ENCODE data around the gene SIM2.

The SIM2 gene

DNA sequence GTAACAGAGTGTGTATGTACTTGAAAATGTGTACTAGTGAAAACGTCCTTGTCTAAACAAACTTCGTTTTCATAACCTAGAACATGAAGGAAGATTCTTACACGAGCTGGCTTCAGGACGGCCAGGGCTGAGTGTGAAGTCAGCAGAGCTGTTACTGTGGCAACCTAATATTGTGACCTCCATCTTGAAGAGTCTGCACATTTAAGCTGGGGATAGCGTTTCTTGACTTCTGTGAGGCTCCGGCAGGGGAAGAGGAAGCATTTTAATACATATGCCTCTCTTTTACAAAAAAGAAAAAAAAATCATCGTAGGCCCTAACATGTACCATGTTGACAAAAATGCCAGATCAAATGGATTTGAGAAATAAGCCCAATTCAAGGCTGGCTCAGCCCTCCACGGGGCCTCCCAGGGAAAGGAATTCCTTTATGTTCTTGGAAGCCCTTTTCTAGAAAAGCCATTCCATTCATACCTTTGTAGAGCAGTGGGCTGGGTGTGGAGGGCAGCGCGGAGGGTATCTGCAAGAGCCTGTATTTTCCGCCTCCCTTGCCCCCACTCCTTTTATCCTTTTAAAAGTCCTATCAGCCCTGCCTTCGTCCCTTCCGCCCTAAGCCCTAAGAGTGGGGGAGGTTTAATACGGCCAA, 51.1 kb downstream of the SIM2 start:
- Mint-ChIP-seq H3K9me3 (no peaks in the 10 kb centered on the region), H3K27me3 (peaks cover 36 to 47% of the 10 kb centered on the region in 2 donors), H3K4me1 (ENCODE audit: low read depth in 2 of 2) (peaks cover 11 to 16% of the 10 kb centered on the region in 2 donors), H3K27ac (no peak overlapping the region), H3K4me3 (no peak overlapping the region), H3K36me3 (ENCODE audit: insufficient read depth) (peaks cover 4% of the 10 kb centered on the region)
- ATAC-seq (replicated peaks) = no peak
- no peak for DNase-seq

DNA sequence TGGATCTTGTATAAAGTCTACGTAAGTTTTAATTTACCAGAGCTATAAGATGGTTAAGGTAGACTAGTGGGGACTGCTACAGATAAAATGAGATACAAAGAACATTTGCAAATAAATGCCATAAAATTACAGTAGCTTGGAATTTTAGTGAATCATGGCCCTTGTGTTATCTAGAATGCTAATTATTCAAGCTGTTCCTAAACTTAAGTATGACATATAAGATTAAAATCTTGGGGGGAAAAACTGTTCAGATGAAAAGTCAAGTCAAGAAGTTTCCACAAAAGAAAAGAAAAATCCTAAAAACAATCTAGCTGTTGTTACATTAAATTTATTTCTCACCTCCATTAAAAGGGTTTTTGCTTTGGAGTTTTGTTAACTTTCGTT, 51.7 kb downstream of the SIM2 start:
- H3K4me3 Mint-ChIP-seq = no peak overlapping the region
- no peaks in the 10 kb centered on the region for H3K9me3 Mint-ChIP-seq
- peaks cover 10 to 16% of the 10 kb centered on the region in 2 donors for H3K4me1 Mint-ChIP-seq (ENCODE audit: low read depth in 2 of 2)
- H3K36me3 Mint-ChIP-seq (ENCODE audit: insufficient read depth) = peaks cover 4% of the 10 kb centered on the region
- H3K27ac Mint-ChIP-seq = no peak overlapping the region
- peaks cover 31 to 42% of the 10 kb centered on the region in 2 donors for H3K27me3 Mint-ChIP-seq
- no peak for ATAC-seq (replicated peaks)
- no peak for DNase-seq

DNA sequence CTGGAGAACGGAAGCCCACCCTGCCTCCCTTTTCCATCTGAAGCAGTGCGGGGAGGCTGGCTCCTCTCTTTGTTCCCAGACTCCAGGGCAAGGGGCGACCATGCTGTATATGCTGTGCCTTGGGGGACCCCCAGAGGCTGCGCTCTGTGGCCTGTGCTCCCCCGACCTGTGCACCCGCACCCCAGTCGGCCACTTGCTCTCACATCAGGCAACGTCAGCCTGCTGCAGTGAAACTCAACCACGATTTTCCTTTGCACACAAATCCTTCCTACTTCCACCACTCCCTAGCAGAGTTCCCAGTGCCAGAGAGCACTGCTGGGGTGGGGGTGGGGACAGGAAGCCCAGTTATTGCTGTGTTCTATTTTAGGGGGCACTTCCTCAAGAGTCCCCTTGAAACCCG, 52.5 kb downstream of the SIM2 start:
- Mint-ChIP-seq H3K36me3 (ENCODE audit: insufficient read depth) (peaks cover 4% of the 10 kb centered on the region), H3K4me3 (no peak overlapping the region), H3K9me3 (no peaks in the 10 kb centered on the region), H3K27ac (no peak overlapping the region), H3K4me1 (ENCODE audit: low read depth in 2 of 2) (peaks cover 10 to 15% of the 10 kb centered on the region in 2 donors), H3K27me3 (peaks cover 28 to 34% of the 10 kb centered on the region in 2 donors)
- no peak for ATAC-seq (replicated peaks)
- DNase-seq = no peak

DNA sequence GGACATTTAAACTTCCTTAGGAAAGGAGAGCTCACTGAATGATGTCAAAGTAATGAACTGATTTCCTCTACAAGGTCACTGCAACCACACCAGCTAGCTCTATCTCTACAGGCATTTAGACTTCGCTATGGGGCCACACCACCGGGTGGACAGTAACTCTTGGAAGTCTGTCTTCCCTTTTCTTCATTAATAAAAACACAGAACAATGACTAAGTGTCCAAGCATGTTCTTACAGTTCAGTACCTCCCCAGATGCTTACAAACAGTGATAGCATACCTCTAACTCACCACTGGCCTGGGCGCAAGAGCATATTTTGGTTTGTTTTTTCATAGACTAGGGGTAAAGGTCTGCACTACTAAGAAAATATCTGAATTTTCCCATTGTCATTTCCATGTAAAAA, 54.6 kb downstream of the SIM2 start:
- Mint-ChIP-seq H3K27ac (no peak overlapping the region), H3K4me3 (no peak overlapping the region), H3K36me3 (ENCODE audit: insufficient read depth) (peaks cover 4% of the 10 kb centered on the region), H3K27me3 (peaks cover 15 to 18% of the 10 kb centered on the region in 2 donors), H3K4me1 (ENCODE audit: low read depth in 2 of 2) (peaks cover under 1 to 3% of the 10 kb centered on the region in 2 donors), H3K9me3 (no peaks in the 10 kb centered on the region)
- ATAC-seq (replicated peaks) (no peak), DNase-seq (no peak)

DNA sequence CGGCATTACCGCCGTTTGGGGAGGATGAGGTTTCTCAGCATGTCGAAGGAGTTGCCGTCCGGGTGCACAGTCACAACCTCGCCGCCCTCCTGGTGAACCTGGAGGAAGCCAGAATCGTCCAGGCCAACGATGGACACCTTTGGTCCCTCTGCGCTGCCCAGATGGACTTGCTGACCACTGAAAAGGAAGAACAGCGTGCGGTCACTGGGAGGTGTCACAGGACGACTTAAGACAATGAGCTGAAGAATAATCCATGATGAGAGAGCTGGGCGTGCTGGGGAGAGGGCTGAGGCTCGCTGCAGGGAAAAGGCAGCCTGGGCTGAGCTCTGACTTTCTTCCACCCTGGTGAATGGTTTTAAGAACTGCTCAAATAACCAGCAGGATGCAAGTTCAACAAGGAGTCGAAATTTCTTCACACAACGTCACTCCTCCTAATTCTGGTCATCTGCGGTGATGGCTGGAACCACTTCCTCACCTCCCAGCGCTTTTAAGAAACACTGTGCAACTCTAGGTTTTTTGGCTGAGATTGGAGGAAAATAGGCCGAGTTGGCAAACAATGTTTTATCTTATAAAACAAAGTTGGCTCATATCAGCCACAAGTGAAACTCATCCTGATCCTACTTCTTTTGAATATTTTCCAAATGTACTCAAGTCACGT, 55.5 kb downstream of the SIM2 start:
- no peaks in the 10 kb centered on the region for H3K9me3 Mint-ChIP-seq
- peaks cover 4% of the 10 kb centered on the region for H3K36me3 Mint-ChIP-seq (ENCODE audit: insufficient read depth)
- no peak overlapping the region for H3K27ac Mint-ChIP-seq
- peaks cover 7 to 10% of the 10 kb centered on the region in 2 donors for H3K27me3 Mint-ChIP-seq
- ATAC-seq (replicated peaks) = no peak
- no peak for DNase-seq
- H3K4me3 Mint-ChIP-seq = no peak overlapping the region
- no peaks in the 10 kb centered on the region for H3K4me1 Mint-ChIP-seq (ENCODE audit: low read depth in 2 of 2)

DNA sequence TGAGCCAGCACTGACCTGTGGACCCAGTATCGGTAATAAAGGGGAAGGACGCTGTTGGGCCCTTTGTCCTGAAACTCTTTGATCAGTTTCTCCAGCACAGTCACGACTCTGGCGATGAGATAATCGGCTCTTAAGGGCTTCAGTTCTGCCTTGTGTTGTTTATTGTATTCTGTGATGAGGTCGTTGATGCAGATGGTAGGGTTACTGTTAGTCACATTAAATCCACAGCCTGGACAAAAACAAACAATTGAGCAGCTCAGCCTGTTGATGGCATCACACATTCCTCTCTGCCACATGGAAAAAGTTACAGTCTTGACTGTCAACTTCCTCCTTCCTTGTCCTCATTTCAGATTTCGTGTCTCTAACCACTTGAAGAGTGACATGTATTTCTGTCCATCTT, 57.6 kb downstream of the SIM2 start:
- Mint-ChIP-seq H3K27ac (no peak overlapping the region), H3K4me3 (no peak overlapping the region), H3K27me3 (no peaks in the 10 kb centered on the region), H3K36me3 (ENCODE audit: insufficient read depth) (peaks cover 4% of the 10 kb centered on the region), H3K4me1 (ENCODE audit: low read depth in 2 of 2) (no peaks in the 10 kb centered on the region), H3K9me3 (no peaks in the 10 kb centered on the region)
- DNase-seq (no peak), ATAC-seq (replicated peaks) (no peak)

DNA sequence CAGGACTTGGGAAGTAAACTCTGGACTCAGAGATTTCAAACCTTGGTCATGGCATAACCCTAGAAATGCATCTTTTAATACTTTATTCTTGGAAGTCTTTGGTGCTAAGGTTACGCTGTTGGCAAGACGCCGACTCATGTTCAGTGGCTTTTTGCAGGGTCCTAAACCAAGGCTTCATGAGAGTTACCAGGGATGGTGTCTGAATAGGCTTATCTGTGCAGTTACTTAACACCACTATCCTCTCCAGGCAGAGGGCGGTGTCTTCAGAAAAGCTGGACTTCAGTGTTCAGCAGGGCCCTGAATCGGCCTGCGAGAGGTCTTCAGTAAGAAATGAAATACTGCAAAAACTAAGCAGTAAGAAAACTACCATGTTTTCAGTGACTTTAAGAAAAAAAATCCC, 58.3 kb downstream of the SIM2 start:
- Mint-ChIP-seq H3K27me3 (no peaks in the 10 kb centered on the region), H3K4me1 (ENCODE audit: low read depth in 2 of 2) (no peaks in the 10 kb centered on the region), H3K36me3 (ENCODE audit: insufficient read depth) (peaks cover 4% of the 10 kb centered on the region), H3K4me3 (no peak overlapping the region), H3K27ac (no peak overlapping the region), H3K9me3 (no peaks in the 10 kb centered on the region)
- ATAC-seq (replicated peaks) (no peak), DNase-seq (no peak)

DNA sequence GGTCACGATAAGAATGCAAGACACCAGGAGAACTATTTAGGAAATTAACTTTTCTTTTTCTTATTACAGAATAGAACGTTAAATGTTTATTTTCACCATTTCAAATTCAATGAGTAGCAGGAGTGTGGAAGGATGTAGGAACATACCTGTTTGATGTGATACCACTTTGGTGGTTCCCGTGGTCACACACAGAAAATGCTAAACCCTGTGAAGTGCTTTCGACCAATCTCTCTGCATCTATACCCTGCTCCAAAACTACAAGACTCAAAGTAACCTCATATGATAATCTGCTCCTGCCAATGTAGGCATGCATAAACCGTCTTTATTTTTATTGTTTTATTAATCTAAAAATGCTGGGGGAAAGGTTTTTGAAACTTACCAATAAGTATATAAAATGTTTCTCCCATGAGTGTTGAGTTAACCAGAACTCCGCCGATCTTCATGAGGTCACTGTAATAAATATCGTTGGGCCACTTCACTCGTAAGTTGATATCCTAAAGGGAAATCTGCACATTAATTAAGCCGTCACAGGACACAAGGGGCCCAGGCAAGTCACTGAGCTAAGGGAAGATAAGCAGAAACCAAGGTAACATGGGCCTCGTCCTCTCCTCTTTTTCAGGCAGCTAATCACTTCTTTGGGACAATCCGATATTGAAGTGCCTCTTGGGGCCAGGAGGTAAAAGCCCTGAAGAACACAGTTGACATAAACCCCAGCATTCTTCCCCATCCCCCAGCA, 60.6 kb downstream of the SIM2 start:
- no peak for DNase-seq
- Mint-ChIP-seq H3K27ac (no peak overlapping the region), H3K4me1 (ENCODE audit: low read depth in 2 of 2) (no peaks in the 10 kb centered on the region), H3K36me3 (ENCODE audit: insufficient read depth) (no peaks in the 10 kb centered on the region), H3K4me3 (no peak overlapping the region), H3K27me3 (no peaks in the 10 kb centered on the region), H3K9me3 (no peaks in the 10 kb centered on the region)
- no peak for ATAC-seq (replicated peaks)

DNA sequence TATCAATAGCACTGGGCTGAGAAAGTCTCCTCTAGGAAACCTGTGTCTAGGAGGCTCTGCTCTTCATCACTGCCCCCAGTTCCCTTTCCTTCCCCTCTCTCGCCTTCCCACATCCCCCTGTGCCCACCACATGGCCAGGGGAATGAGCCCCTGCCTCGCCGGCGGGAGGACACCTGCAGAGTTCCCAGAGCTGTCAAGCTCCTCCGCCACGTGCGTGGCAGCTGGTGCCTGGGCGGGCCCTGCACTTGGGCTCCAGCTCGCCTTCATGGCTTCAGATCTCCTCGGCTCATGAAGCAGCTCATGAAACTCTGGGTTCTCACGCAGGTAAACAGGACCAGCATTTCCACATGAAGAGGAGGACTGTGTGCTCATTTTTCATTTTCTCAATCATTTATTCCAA, 62.8 kb downstream of the SIM2 start:
- DNase-seq (no peak), ATAC-seq (replicated peaks) (no peak)
- Mint-ChIP-seq H3K4me1 (ENCODE audit: low read depth in 2 of 2) (no peaks in the 10 kb centered on the region), H3K27ac (no peak overlapping the region), H3K36me3 (ENCODE audit: insufficient read depth) (peaks cover 3% of the 10 kb centered on the region), H3K9me3 (no peaks in the 10 kb centered on the region), H3K27me3 (no peaks in the 10 kb centered on the region), H3K4me3 (no peak overlapping the region)

DNA sequence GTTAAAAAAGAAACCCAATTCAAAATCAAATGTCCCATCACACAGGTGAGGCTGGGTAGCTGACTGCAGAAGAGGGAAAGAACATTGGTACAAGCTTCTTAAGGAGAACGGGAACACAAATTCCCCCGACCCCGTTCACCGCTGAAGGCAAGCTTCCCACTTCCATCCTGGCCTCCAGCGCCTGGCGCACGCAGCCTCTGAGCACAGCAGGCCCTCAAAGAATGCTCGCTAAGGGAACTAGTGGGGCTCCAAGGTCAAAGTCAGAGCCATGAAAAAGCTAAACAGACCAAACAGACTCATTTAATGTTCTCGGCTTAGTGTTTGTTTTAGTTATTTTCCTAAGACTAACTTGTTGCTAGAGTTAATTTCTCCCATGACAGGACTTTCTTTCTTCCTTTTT, 63.7 kb downstream of the SIM2 start:
- no peak for ATAC-seq (replicated peaks)
- Mint-ChIP-seq H3K27me3 (no peaks in the 10 kb centered on the region), H3K36me3 (ENCODE audit: insufficient read depth) (peaks cover 3% of the 10 kb centered on the region), H3K4me1 (ENCODE audit: low read depth in 2 of 2) (no peaks in the 10 kb centered on the region), H3K9me3 (no peaks in the 10 kb centered on the region), H3K4me3 (no peak overlapping the region), H3K27ac (no peak overlapping the region)
- no peak for DNase-seq

DNA sequence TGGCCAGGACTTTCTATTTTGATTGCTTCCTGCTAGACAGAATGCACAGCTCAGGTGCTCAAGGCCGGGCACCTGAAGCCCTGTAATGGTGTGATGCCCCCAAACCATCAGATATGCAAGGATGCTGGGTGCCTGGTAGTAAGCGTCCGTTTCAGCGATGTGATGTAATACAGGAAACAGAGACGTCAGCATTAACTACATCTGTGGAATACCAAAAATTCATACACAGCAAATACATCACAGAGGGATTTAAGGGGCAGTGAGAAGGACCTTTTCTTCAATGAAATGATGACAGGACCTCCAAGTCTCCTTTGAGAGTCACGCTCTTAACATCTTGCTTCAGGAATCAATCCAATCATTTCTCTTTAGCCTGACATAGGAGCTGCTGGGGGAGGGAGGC, 64.4 kb downstream of the SIM2 start:
- Mint-ChIP-seq H3K4me1 (ENCODE audit: low read depth in 2 of 2) (no peaks in the 10 kb centered on the region), H3K4me3 (no peak overlapping the region), H3K27me3 (no peaks in the 10 kb centered on the region), H3K9me3 (no peaks in the 10 kb centered on the region), H3K36me3 (ENCODE audit: insufficient read depth) (peaks cover 3% of the 10 kb centered on the region), H3K27ac (no peak overlapping the region)
- ATAC-seq (replicated peaks) (no peak), DNase-seq (no peak)

DNA sequence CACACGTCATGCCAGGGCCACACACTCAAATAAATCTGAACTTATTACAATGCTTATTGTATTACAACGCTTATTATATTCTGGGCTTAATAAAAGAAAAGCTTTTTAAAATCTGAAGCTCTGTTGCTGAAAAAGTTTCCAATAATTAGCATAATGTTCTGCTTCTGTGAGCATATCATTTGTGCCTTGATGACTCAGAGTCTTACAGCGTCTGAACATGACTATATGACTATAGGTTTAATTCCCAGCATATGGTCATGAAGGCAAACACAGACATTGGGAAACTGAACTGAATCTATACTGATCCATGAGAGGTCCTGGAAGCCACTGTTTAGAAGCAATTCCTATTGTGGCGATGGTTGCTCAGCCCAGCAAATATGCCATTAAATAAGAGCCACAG, 66.3 kb downstream of the SIM2 start:
- Mint-ChIP-seq H3K9me3 (no peaks in the 10 kb centered on the region), H3K4me3 (no peak overlapping the region), H3K4me1 (ENCODE audit: low read depth in 2 of 2) (no peaks in the 10 kb centered on the region), H3K27me3 (no peaks in the 10 kb centered on the region), H3K27ac (no peak overlapping the region), H3K36me3 (ENCODE audit: insufficient read depth) (peaks cover 3% of the 10 kb centered on the region)
- ATAC-seq (replicated peaks) (no peak), DNase-seq (no peak)

DNA sequence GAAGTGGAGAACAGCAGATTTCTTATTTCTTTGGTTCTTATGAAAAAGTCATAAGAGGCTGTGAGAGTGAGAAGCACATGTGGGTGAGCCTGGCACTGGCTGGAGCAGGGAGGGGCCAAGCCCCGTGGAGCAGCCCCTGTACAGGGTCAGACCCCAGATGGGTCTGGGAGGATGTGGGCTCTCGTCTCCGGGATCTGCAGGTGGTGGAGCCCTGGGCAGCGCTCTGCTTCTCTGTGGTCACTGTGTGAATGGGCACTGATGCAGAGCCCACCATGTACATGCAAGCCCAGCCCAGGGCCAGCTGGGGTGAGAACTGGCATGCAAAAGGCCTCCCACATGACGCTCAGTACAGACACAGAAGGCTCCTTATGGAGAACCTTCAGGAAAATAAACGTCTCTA, 67.6 kb downstream of the SIM2 start:
- Mint-ChIP-seq H3K36me3 (ENCODE audit: insufficient read depth) (peaks cover 3% of the 10 kb centered on the region), H3K27ac (no peak overlapping the region), H3K27me3 (no peaks in the 10 kb centered on the region), H3K9me3 (no peaks in the 10 kb centered on the region), H3K4me3 (no peak overlapping the region), H3K4me1 (ENCODE audit: low read depth in 2 of 2) (no peaks in the 10 kb centered on the region)
- ATAC-seq (replicated peaks) (no peak), DNase-seq (no peak)

DNA sequence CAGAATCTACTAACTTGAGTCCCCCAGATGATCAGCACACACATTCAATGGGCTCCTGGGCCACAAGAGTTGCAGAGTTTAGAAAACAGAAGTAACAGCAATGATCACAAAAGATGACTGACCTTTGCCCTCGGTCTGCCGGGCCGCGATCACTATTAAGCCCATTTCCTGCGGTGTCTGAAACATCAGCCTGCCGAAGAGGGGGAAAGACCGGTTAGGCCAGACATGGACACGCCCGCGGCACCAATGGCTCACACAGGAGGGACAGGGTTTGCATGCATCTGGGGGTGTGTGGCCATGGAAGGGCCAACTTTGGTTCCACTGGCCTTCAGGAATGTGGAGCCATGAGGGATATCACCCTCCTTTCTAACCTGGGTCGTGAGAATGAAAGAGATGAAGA, 68.2 kb downstream of the SIM2 start:
- Mint-ChIP-seq H3K27me3 (no peaks in the 10 kb centered on the region), H3K4me1 (ENCODE audit: low read depth in 2 of 2) (no peaks in the 10 kb centered on the region), H3K9me3 (no peaks in the 10 kb centered on the region), H3K36me3 (ENCODE audit: insufficient read depth) (peaks cover 3% of the 10 kb centered on the region), H3K27ac (no peak overlapping the region), H3K4me3 (no peak overlapping the region)
- ATAC-seq (replicated peaks) (no peak), DNase-seq (no peak)
